Body of pancreas (tissue), 4 donors: ENCODE measurements around the gene CRKL.

Experiments used
- CTCF ChIP-seq, 7 experiments: fragments of 450-650 bp in 4 of 7; fragments of 200-600 bp in 3 of 7; sonication (generic) in 3 of 7; IDR thresholded peaks; one replicate each; pipeline ENCODE4 v1.5.1; 2016 to 2019; ENCODE audit warnings: antibody characterized with exemption in 7 of 7
- POLR2A ChIP-seq, 3 donors: fragments of 450-650 bp; IDR thresholded peaks; one replicate each; pipeline ENCODE4 v1.6.1; 2016; ENCODE audit warnings: antibody characterized with exemption in 3 of 3, mild to moderate bottlenecking in 2 of 3

GRCh38 chr22:20993304-20994127, 76.3 kb downstream of the CRKL start:
- no peak for TF ChIP-seq CTCF (IDR thresholded peaks at IDR 0.05)
- TF ChIP-seq POLR2A (IDR thresholded peaks at IDR 0.05): no peak
